DOHH2 (cell line): ENCODE data around the gene USF2.

Experiments
- EZH2phosphoT487 ChIP-seq: fragments of 200-600 bp; sonication (generic); IDR thresholded peaks from 2 replicates; pipeline ENCODE4 v1.6.1; 2017; ENCODE audit warnings: borderline replicate concordance, mild to moderate bottlenecking, antibody characterized with exemption, low read length, moderate library complexity, mixed read lengths
- TF ChIP-seq, protein P1 (sequence below): fragments of 200-600 bp; sonication (generic); IDR thresholded peaks from one replicate; pipeline ENCODE4 v1.5.1; 2014; ENCODE audit warnings: antibody characterized with exemption, mild to moderate bottlenecking, low read depth, low read length; ENCODE audit not compliant: poor library complexity, severe bottlenecking

- TF ChIP-seq, protein P1, sequence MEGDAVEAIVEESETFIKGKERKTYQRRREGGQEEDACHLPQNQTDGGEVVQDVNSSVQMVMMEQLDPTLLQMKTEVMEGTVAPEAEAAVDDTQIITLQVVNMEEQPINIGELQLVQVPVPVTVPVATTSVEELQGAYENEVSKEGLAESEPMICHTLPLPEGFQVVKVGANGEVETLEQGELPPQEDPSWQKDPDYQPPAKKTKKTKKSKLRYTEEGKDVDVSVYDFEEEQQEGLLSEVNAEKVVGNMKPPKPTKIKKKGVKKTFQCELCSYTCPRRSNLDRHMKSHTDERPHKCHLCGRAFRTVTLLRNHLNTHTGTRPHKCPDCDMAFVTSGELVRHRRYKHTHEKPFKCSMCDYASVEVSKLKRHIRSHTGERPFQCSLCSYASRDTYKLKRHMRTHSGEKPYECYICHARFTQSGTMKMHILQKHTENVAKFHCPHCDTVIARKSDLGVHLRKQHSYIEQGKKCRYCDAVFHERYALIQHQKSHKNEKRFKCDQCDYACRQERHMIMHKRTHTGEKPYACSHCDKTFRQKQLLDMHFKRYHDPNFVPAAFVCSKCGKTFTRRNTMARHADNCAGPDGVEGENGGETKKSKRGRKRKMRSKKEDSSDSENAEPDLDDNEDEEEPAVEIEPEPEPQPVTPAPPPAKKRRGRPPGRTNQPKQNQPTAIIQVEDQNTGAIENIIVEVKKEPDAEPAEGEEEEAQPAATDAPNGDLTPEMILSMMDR = no peak
- TF ChIP-seq EZH2phosphoT487 = no peak
Observed at GRCh38 chr19:35241417-35241816, 27.3 kb upstream of the USF2 start.
